SK-N-SH (cell line): ENCODE results near the gene SDR42E1. TPM values are rescaled to one million over a fixed set of nuclear protein-coding genes. Genes with fewer than 3 reads are reported as not detected.

ENCODE experiments used
- CTCF ChIA-PET: fragments of 300-600, 350-600 bp; formaldehyde crosslinking; extraction: SDS; loops from one replicate; lab custom pipeline; 2021; lab: Yijun Ruan, JAX
- POLR2A ChIA-PET: fragments of 350-600 bp; sonication (Branson Sonifier 250); formaldehyde crosslinking; extraction: SDS; loops from one replicate; lab custom pipeline; 2020; ENCODE audit warnings: antibody characterized with exemption, inconsistent platforms; lab: Yijun Ruan, JAX
- DNase-seq: peaks from one replicate; pipeline ENCODE4 v3.0.0; 2012
- H2AFZ ChIP-seq: fragments of 200-600 bp; sonication (generic); 2 replicates; pipeline ENCODE4 v1.8.1; 2016; ENCODE audit warnings: antibody characterized with exemption, mild to moderate bottlenecking, low read depth
- H3F3A ChIP-seq: fragments of 200-600 bp; sonication (generic); replicated peaks from 2 replicates; pipeline ENCODE3; 2016; ENCODE audit warnings: antibody characterized with exemption, mild to moderate bottlenecking; ENCODE audit not compliant: insufficient read depth
- H3K27ac ChIP-seq, 2 experiments: fragments of 200-500 bp in 1 of 2; fragments of 200-600 bp in 1 of 2; sonication (Bioruptor generic) in 1 of 2; sonication (generic), shearing (Covaris generic) in 1 of 2; 2 replicates each; pipeline versions ENCODE4 v1.5.1 to v1.6.1; 2014 to 2016; ENCODE audit warnings: low read depth in 2 of 2, inconsistent platforms in 1 of 2, low read length in 1 of 2, mild to moderate bottlenecking in 1 of 2, mixed read lengths in 1 of 2
- H3K27me3 ChIP-seq: fragments of 200-600 bp; sonication (generic), shearing (Covaris generic); 2 replicates; pipeline ENCODE4 v1.6.1; 2016; ENCODE audit warnings: mixed run types; ENCODE audit not compliant: insufficient read depth
- H3K36me3 ChIP-seq, 2 experiments: fragments of 200-500 bp in 1 of 2; fragments of 200-600 bp in 1 of 2; sonication (Bioruptor generic) in 1 of 2; sonication (generic) in 1 of 2; replicated peaks in 1 of 2; 2 replicates each; pipeline versions ENCODE3 to v1.5.1; 2014 to 2016; ENCODE audit warnings: low read length in 1 of 2, mild to moderate bottlenecking in 1 of 2; ENCODE audit not compliant: insufficient read depth in 2 of 2, control insufficient read depth in 1 of 2
- H3K4me1 ChIP-seq, 2 experiments: fragments of 200-500 bp in 1 of 2; fragments of 200-600 bp in 1 of 2; sonication (Bioruptor generic) in 1 of 2; sonication (generic), shearing (Covaris generic) in 1 of 2; 2 replicates each; pipeline versions ENCODE4 v1.5.1 to v1.6.1; 2014 to 2016; ENCODE audit warnings: low read depth in 1 of 2, low read length in 1 of 2, mixed run types in 1 of 2; ENCODE audit not compliant: insufficient read depth in 2 of 2, control insufficient read depth in 1 of 2
- H3K4me2 ChIP-seq: fragments of 200-600 bp; sonication (generic), shearing (Covaris generic); 2 replicates; pipeline ENCODE4 v1.6.1; 2017; ENCODE audit warnings: mixed run types
- H3K4me3 ChIP-seq, 2 experiments: fragments of 200-500 bp in 1 of 2; fragments of 200-600 bp in 1 of 2; sonication (Bioruptor generic) in 1 of 2; sonication (generic), shearing (Covaris generic) in 1 of 2; 2 replicates each; pipeline versions ENCODE4 v1.5.1 to v1.8.1; 2014 to 2016; ENCODE audit warnings: low read depth in 2 of 2, inconsistent platforms in 1 of 2, low read length in 1 of 2, mild to moderate bottlenecking in 1 of 2, mixed read lengths in 1 of 2, moderate library complexity in 1 of 2
- H3K79me2 ChIP-seq: fragments of 200-600 bp; sonication (generic); 2 replicates; pipeline ENCODE4 v1.8.1; 2017; ENCODE audit warnings: mild to moderate bottlenecking; ENCODE audit not compliant: insufficient read depth
- H3K9ac ChIP-seq: fragments of 200-600 bp; sonication (generic); 2 replicates; pipeline ENCODE4 v1.6.1; 2017; ENCODE audit warnings: mixed run types
- H3K9me2 ChIP-seq: fragments of 200-600 bp; sonication (generic); 2 replicates; pipeline ENCODE4 v1.6.1; 2017; ENCODE audit warnings: mixed run types
- H3K9me3 ChIP-seq: fragments of 200-600 bp; sonication (generic); 2 replicates; pipeline ENCODE4 v1.6.1; 2017; ENCODE audit warnings: mixed run types, mild to moderate bottlenecking, moderate library complexity
- H4K20me1 ChIP-seq: fragments of 200-600 bp; sonication (generic); 2 replicates; pipeline ENCODE4 v1.6.1; 2017; ENCODE audit warnings: mild to moderate bottlenecking, mixed run types; ENCODE audit not compliant: insufficient read depth
- EP300 ChIP-seq, 2 experiments: IDR thresholded peaks; 2 replicates each; pipeline versions ENCODE4 v1.4.0 to v1.6.1; 2012; ENCODE audit warnings: borderline replicate concordance in 1 of 2, low read depth in 1 of 2, low read length in 1 of 2
- FOXJ3 ChIP-seq: sonication (generic); formaldehyde crosslinking; IDR thresholded peaks from 2 replicates; pipeline ENCODE4 v1.5.1; 2020; ENCODE audit warnings: mild to moderate bottlenecking, missing genetic modification reagents
- FOXM1 ChIP-seq: IDR thresholded peaks from 2 replicates; pipeline ENCODE4 v1.4.0; 2012; ENCODE audit warnings: low read depth, mild to moderate bottlenecking
- MEF2A ChIP-seq: IDR thresholded peaks from 2 replicates; pipeline ENCODE4 v1.4.0; 2012; ENCODE audit warnings: low read depth, borderline replicate concordance
- POLR2AphosphoS5 ChIP-seq: IDR thresholded peaks from 2 replicates; pipeline ENCODE4 v1.6.1; 2012; ENCODE audit warnings: low read depth, low read length
- RFX5 ChIP-seq: IDR thresholded peaks from 2 replicates; pipeline ENCODE4 v1.6.1; 2012; ENCODE audit warnings: mild to moderate bottlenecking, improper control_type of control experiment, low read length
- WGBS: methylation state at CpG from one replicate; pipeline ENCODE4 v1.1.6; 2017; ENCODE audit warnings: low lambda C conversion rate; 5-methylcytosine and 5-hydroxymethylcytosine counted together
- polyA plus RNA-seq, 3 experiments: library from polyadenylated mRNA; depleted of rRNA; stranded (reverse); fragments of >200 nt; gene quantifications; 2 replicates each; pipeline ENCODE4 v1.2.3, GENCODE V29; 2012
- TF ChIP-seq, protein P1 (sequence below): IDR thresholded peaks from 2 replicates; pipeline ENCODE4 v1.4.0; 2012; ENCODE audit warnings: low read depth
- TF ChIP-seq, protein P2 (sequence below): IDR thresholded peaks from 2 replicates; pipeline ENCODE4 v1.4.0; 2012; ENCODE audit warnings: low read depth, borderline replicate concordance
- TF ChIP-seq, protein P3 (sequence below): fragments of 200-600 bp; sonication (generic); IDR thresholded peaks from 2 replicates; pipeline ENCODE4 v1.6.1; 2017; ENCODE audit warnings: antibody characterized with exemption, mild to moderate bottlenecking, moderate library complexity

SDR42E1 gene
- polyA plus RNA-seq, 1 of the 3 experiments (the other 2 are of a cell fraction), result not detected

DNA sequence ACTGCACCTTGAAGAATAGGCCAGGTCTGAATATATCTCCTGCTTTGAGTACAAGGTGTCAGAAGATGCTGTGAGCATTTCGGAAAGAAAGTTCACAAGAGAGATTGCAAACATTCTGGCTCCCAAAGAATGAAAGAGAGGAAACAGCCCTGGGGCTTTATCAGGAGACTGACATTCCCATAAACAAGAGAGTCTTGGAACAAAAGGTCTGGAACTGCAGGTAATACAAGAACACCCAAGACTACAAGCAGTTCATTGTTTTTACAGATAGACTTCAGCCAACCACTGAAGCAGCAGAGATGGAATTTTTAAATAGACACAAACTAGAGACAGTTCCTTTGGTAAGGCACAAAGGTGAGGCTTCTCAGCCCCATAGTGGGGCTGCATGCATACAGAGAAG, 38.2 kb upstream of the SDR42E1 start:
- no peak overlapping the region for H3K27ac ChIP-seq
- CTCF ChIA-PET, result no interaction called here
- H3K4me2 ChIP-seq, result no peak overlapping the region
- POLR2A ChIA-PET, result no interaction called here
- TF ChIP-seq, protein P1, sequence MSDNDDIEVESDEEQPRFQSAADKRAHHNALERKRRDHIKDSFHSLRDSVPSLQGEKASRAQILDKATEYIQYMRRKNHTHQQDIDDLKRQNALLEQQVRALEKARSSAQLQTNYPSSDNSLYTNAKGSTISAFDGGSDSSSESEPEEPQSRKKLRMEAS, result no peak
- no peaks in the 10 kb centered on the region for H3K9me2 ChIP-seq
- H3K79me2 ChIP-seq, result no peaks in the 10 kb centered on the region
- H3K4me3 ChIP-seq, result no peak overlapping the region
- no peak overlapping the region for H2AFZ ChIP-seq
- WGBS, result 9% methylated on average over 1 of the region's 1 CpG
- no peaks in the 10 kb centered on the region for H4K20me1 ChIP-seq
- H3K27me3 ChIP-seq, result peaks cover 48% of the 10 kb centered on the region; the same call in 1 of the 2 replicates
- H3K9ac ChIP-seq, result no peak overlapping the region
- DNase-seq, result no peak
- H3K36me3 ChIP-seq, result no peaks in the 10 kb centered on the region
- no peaks in the 10 kb centered on the region for H3K9me3 ChIP-seq
- peaks cover 0 to 2% of the 10 kb centered on the region in 2 experiments; a peak in 1 of 4 replicates for H3K4me1 ChIP-seq
- H3F3A ChIP-seq, result no peaks in the 10 kb centered on the region

- H4K20me1 ChIP-seq, result no peaks in the 10 kb centered on the region
- peaks cover 0 to 6% of the 10 kb centered on the region in 2 experiments; a peak in 1 of 4 replicates for H3K4me1 ChIP-seq
- DNase-seq, result no peak
- TF ChIP-seq POLR2AphosphoS5, result no peak
- TF ChIP-seq, protein P2, sequence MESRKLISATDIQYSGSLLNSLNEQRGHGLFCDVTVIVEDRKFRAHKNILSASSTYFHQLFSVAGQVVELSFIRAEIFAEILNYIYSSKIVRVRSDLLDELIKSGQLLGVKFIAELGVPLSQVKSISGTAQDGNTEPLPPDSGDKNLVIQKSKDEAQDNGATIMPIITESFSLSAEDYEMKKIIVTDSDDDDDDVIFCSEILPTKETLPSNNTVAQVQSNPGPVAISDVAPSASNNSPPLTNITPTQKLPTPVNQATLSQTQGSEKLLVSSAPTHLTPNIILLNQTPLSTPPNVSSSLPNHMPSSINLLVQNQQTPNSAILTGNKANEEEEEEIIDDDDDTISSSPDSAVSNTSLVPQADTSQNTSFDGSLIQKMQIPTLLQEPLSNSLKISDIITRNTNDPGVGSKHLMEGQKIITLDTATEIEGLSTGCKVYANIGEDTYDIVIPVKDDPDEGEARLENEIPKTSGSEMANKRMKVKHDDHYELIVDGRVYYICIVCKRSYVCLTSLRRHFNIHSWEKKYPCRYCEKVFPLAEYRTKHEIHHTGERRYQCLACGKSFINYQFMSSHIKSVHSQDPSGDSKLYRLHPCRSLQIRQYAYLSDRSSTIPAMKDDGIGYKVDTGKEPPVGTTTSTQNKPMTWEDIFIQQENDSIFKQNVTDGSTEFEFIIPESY, result no peak
- no peak for TF ChIP-seq MEF2A
- TF ChIP-seq FOXJ3, result no peak
- TF ChIP-seq, protein P3, sequence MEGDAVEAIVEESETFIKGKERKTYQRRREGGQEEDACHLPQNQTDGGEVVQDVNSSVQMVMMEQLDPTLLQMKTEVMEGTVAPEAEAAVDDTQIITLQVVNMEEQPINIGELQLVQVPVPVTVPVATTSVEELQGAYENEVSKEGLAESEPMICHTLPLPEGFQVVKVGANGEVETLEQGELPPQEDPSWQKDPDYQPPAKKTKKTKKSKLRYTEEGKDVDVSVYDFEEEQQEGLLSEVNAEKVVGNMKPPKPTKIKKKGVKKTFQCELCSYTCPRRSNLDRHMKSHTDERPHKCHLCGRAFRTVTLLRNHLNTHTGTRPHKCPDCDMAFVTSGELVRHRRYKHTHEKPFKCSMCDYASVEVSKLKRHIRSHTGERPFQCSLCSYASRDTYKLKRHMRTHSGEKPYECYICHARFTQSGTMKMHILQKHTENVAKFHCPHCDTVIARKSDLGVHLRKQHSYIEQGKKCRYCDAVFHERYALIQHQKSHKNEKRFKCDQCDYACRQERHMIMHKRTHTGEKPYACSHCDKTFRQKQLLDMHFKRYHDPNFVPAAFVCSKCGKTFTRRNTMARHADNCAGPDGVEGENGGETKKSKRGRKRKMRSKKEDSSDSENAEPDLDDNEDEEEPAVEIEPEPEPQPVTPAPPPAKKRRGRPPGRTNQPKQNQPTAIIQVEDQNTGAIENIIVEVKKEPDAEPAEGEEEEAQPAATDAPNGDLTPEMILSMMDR, result no peak
- TF ChIP-seq EP300 (IDR thresholded peaks at IDR 0.05; ENCODE audit: borderline replicate concordance in 1 of 2, low read depth in 1 of 2, low read length in 1 of 2), result no peak
- no peak for TF ChIP-seq RFX5
- TF ChIP-seq FOXM1, result no peak
- ChIA-PET CTCF (interaction anchor here (0.6 to 1.4 kb wide), 2 partner anchors 12 to 14 kb away, joined by 3 read pairs; no protein-coding TSS in a partner anchor), POLR2A (no interaction called here)
- peaks cover 48% of the 10 kb centered on the region; the same call in 1 of the 2 replicates for H3K27me3 ChIP-seq
- H3K4me2 ChIP-seq, result no peak overlapping the region
- no peaks in the 10 kb centered on the region for H3K9me2 ChIP-seq
- H2AFZ ChIP-seq, result no peak overlapping the region
- H3K4me3 ChIP-seq, result no peak overlapping the region
- no peak overlapping the region for H3K9ac ChIP-seq
- H3K36me3 ChIP-seq, result no peaks in the 10 kb centered on the region
- no peaks in the 10 kb centered on the region for H3F3A ChIP-seq
- H3K27ac ChIP-seq, result no peak overlapping the region
- WGBS, result 2% methylated on average over 2 of the region's 2 CpGs
- no peaks in the 10 kb centered on the region for H3K9me3 ChIP-seq
- no peaks in the 10 kb centered on the region for H3K79me2 ChIP-seq
Measured at GRCh38 chr16:82047787-82048186, 36.5 kb upstream of the SDR42E1 start.
